ENCODE measurements around the gene CA14. TPM values are rescaled to one million over a fixed set of nuclear protein-coding genes. Genes with fewer than 3 reads are reported as not detected.
"Not testable (repeated sequence)": the region's sequence is repeated elsewhere in the genome, so short reads cannot be mapped to it uniquely, and the experiment has no call there.

The CA14 gene
- total RNA-seq, 4 donors from 2014 or later = not detected

DNA sequence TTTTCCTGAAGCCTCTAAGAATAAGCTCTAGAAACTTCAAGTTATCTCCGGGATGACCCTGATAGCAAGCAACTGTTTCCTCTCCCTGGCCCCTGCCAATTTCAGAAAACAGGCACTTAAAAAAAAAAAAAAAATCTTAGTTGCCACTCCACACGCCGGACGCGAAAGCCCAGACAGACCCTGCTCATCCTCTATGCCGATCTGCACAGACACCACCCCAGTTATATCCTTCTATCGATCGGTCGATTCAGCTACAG lies 23.3 kb upstream of the CA14 start:
- no peak for DNase-seq (ENCODE audit: low spot score)
- ATAC-seq (ENCODE audit: low FRiP score) = peak; percentile 0
- TF ChIP-seq, protein P1, sequence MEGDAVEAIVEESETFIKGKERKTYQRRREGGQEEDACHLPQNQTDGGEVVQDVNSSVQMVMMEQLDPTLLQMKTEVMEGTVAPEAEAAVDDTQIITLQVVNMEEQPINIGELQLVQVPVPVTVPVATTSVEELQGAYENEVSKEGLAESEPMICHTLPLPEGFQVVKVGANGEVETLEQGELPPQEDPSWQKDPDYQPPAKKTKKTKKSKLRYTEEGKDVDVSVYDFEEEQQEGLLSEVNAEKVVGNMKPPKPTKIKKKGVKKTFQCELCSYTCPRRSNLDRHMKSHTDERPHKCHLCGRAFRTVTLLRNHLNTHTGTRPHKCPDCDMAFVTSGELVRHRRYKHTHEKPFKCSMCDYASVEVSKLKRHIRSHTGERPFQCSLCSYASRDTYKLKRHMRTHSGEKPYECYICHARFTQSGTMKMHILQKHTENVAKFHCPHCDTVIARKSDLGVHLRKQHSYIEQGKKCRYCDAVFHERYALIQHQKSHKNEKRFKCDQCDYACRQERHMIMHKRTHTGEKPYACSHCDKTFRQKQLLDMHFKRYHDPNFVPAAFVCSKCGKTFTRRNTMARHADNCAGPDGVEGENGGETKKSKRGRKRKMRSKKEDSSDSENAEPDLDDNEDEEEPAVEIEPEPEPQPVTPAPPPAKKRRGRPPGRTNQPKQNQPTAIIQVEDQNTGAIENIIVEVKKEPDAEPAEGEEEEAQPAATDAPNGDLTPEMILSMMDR (IDR thresholded peaks at IDR 0.05) = no peak

DNA sequence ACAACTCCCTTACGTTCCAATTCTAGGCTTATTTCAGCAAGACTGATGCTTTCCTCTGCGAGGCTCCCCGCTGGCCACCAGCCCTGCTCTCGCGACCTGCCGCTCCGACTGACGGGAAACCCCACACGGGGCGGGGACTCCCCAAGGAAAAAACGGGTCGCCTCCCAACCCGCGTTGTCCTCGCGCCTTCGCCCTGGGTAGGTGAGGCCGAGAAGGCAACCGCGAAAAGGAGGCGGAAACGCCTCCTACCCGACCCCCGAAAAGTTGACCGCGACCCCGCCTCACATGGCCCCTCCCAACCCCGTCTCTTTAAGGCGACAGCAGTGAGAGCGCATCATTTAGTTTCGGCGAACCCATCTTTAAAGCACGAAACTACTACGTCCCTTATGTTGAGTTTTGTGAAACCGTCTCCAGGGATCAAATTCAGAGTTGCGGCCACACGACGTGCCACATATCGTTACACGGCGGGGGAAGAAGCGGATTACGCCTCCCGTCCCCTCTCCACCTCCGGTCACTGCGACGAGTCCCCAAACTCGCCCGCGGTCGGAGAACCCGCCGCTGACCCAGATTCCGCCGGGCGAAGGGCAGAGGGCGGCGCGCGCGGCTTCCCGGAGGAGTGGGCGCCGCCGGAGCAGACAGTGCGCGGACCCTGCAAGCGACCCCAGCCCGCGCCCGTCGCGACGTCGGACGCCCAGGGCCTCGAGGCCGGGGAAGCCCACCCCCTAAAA lies 22.8 kb upstream of the CA14 start:
- DNase-seq (ENCODE audit: low spot score) = peak; percentile 42
- TF ChIP-seq, protein P1 (IDR thresholded peaks at IDR 0.05) = no peak
- ATAC-seq (ENCODE audit: low FRiP score) = peak; percentile 55

DNA sequence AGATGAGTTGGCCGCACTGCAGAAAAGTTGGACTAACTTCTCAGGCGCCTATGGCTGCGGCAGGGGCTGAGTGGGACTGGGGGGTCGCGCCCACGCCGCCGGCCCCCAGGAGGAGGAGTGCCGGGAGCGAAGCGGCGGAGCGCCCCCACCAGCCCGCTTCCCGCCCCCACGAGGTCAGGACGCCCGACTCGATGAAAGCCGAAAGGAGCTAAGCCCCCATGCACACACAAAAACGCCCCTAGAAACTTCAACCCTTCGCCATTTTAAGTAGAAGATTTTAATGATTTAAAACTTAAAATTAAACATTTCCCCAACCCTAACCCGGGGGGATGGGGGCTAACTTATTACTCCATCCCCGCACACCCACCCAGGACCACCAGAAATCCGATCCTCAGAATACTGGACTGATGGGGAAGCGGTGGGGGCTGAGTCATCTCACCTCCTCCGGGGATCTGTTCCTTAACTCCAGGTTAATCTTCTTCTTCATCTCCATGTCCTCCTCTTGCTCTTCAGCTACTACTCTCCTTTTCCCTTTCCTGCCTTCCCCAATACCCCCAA lies 22.2 kb upstream of the CA14 start:
- DNase-seq (ENCODE audit: low spot score) (no peak), ATAC-seq (ENCODE audit: low FRiP score) (no peak)
- TF ChIP-seq, protein P1 (IDR thresholded peaks at IDR 0.05) = no peak

DNA sequence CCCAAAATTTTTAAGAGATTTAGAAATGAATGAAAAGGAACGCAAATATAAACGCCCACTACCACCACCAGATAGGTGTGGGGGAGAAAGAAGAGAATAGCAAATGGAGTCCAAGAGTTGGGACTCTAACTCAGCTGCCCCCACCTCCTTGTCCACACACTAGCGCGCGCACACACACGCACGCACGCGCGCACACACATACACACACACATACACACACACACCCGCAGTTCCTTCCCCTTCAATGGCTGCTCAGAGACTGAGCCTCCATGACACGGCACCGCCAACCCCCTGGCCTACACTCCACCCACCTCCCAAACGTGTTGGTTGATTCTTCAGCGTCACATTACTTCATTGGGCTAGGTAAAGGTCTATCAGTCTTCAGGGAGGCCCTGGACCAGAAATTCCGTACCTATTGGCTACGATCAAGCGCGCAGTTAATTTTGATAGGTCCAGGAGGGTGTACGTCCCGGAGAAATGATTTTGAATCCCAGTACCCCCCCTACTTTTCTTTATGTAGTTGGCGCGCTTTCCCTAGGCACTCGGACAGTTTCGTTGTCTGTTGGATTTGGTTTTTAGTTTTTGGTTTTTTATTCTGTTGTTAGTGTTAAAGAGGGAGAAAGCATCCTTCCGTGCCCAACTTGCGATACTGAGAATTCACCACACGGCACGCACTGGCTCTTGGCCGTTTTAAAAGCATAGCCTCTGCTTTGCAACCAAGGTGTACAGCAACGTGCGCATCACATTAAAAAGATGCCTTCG lies 21.5 kb upstream of the CA14 start, which contains the start of gene ANP32E:
ANP32E (minus strand) TSS at position 261 of the 762 bp plus-strand sequence. CDS start 326 bp downstream, outside the sequence.
- TF ChIP-seq, protein P1 (IDR thresholded peaks at IDR 0.05) = no peak
- ATAC-seq (ENCODE audit: low FRiP score) (peak; percentile 98), DNase-seq (ENCODE audit: low spot score) (peak; percentile 84)

DNA sequence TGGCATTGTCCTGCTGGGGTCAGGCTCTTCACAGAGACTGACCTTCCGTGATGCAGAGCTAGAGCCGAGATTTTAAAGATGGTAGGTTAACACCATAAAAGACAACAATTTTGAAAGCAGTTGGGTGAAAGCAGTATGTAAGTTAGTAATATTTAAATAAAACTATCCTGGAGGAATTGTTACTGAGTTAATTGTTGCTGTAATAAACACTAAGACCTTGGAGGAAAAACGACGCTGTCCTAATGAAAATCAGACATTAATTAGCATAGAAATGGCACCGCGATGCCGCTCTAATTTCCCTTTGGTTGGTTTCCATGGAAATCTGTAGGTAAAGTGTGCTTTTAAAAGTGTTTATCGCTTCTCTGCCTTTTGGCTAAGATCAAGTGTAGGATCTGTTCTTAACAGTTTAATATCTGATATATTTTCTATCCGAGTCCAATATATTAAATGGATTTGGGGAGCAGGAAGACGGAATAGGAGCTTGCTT lies 20.9 kb upstream of the CA14 start:
- no peak for ATAC-seq (ENCODE audit: low FRiP score)
- no peak for DNase-seq (ENCODE audit: low spot score)
- TF ChIP-seq, protein P1 (IDR thresholded peaks at IDR 0.05) = no peak

DNA sequence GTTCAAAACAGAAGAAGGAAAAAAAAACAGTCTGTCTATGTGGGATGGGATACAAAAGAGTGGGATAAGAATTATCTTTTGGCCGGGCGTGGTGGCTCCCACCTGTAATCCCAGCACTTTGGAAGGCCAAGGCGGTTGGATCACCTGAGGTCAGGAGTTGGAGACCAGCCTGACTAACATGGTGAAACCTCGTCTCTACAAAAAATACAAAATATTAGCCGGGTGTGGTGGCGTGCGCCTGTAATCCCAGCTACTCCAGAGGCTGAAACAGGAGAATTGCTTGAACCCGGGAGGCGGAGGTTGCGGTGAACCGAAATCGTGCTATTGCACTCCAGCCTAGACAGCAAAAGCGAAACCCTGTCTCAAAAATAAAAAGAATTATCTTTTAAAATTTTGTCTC lies 20.4 kb upstream of the CA14 start:
- DNase-seq (ENCODE audit: low spot score); ATAC-seq (ENCODE audit: low FRiP score): not testable (repeated sequence)

DNA sequence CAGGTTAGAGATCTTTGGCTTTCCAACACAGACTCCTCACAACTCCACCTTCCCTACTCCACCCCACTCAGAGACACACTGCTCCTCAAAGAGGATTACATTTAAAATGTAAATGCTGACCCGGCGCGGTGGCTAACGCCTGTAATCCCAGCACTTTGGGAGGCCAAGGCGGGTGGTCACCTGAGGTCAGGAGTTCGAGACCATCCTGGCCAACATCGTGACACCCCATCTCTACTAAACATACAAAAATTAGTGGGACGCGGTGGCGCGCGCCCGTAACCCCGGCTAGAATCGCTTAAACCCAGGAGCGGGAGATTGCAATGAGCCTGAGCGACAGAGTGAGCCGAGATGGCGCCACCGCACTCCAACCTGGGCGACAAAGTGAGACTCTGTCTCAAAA lies 19.8 kb upstream of the CA14 start:
- ATAC-seq (ENCODE audit: low FRiP score) (no peak), DNase-seq (ENCODE audit: low spot score) (no peak)
- TF ChIP-seq, protein P1 (IDR thresholded peaks at IDR 0.05) = no peak
